ENCODE measurements around the gene MPHOSPH9. TPM values are rescaled to one million over a fixed set of nuclear protein-coding genes. Genes with fewer than 3 reads are reported as not detected.

Gene MPHOSPH9
- total and polyA plus RNA-seq, 4 donors = 4.9 to 51.0 (median 32.7) TPM

DNA sequence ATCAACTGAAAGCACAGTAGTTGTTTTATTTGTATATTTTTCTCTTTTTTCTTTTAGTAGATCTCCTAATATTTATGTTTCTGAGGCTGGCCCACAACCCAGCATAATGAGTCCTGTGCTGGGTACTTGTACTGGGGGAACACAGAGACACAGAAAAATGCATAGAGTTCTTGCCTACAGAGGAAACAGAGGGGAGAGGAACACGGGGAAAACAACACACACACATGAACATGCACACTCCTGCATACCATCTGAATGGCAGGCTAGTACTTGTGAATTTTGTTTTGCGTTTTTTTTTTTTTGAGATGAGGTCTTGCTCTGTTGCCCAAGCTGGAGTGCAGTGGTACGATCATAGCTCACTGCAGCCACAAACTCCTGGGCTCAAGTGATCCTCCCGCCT is 103.3 kb downstream of the MPHOSPH9 start (continued):
- TF ChIP-seq ZBTB33 (IDR thresholded peaks at IDR 0.05) = no peak

GRCh38 chr12:123127182-123127495 is 105.8 kb downstream of the MPHOSPH9 start:
- DNase-seq (ENCODE audit: low spot score) = no peak
- 92% methylated on average over 6 of the region's 6 CpGs for WGBS
- Histone ChIP-seq H3K9ac (ENCODE audit: low read depth in 1 of 2, low read length in 2 of 2) (no peak overlapping the region), H3K27ac (ENCODE audit: low read depth in 1 of 2, low read length in 2 of 2) (no peak overlapping the region), H3K9me3 (ENCODE audit: control insufficient read depth in 4 of 4, low read length in 3 of 4) (no peaks in the 10 kb centered on the region), H3K36me3 (ENCODE audit: control insufficient read depth in 4 of 4, insufficient read depth in 3 of 4, low read depth in 1 of 4, low read length in 3 of 4) (no peaks in the 10 kb centered on the region), H3K27me3 (ENCODE audit: control insufficient read depth in 4 of 4, insufficient read depth in 4 of 4, low read length in 3 of 4) (no peaks in the 10 kb centered on the region), H3K4me3 (ENCODE audit: low read depth in 1 of 3, low read length in 3 of 3) (no peak overlapping the region), H3K4me1 (ENCODE audit: control insufficient read depth in 4 of 4, insufficient read depth in 4 of 4, low read length in 3 of 4) (peaks cover 0 to 6% (median 2%) of the 10 kb centered on the region in 4 donors)
- TF ChIP-seq YY1 (IDR thresholded peaks at IDR 0.05) (no peak), GABPA (IDR thresholded peaks at IDR 0.05 in 1 of 2, conservative IDR thresholded peaks at IDR 0.05 in 1 of 2) (no peak), FOXA2 (IDR thresholded peaks at IDR 0.05) (no peak), HNF4G (IDR thresholded peaks at IDR 0.05) (no peak), JUND (IDR thresholded peaks at IDR 0.05) (no peak), NR2F2 (IDR thresholded peaks at IDR 0.05) (no peak), ATF3 (IDR thresholded peaks at IDR 0.05) (no peak), EGR1 (IDR thresholded peaks at IDR 0.05; ENCODE audit: low read depth in 2 of 2) (no peak), SP1 (IDR thresholded peaks at IDR 0.05) (no peak), HNF4A (conservative IDR thresholded peaks at IDR 0.05) (no peak), FOXA1 (IDR thresholded peaks at IDR 0.05) (no peak), CTCF (IDR thresholded peaks at IDR 0.05; ENCODE audit: low read depth, low read length, missing input control) (no peak)
- TF ChIP-seq, protein P1, sequence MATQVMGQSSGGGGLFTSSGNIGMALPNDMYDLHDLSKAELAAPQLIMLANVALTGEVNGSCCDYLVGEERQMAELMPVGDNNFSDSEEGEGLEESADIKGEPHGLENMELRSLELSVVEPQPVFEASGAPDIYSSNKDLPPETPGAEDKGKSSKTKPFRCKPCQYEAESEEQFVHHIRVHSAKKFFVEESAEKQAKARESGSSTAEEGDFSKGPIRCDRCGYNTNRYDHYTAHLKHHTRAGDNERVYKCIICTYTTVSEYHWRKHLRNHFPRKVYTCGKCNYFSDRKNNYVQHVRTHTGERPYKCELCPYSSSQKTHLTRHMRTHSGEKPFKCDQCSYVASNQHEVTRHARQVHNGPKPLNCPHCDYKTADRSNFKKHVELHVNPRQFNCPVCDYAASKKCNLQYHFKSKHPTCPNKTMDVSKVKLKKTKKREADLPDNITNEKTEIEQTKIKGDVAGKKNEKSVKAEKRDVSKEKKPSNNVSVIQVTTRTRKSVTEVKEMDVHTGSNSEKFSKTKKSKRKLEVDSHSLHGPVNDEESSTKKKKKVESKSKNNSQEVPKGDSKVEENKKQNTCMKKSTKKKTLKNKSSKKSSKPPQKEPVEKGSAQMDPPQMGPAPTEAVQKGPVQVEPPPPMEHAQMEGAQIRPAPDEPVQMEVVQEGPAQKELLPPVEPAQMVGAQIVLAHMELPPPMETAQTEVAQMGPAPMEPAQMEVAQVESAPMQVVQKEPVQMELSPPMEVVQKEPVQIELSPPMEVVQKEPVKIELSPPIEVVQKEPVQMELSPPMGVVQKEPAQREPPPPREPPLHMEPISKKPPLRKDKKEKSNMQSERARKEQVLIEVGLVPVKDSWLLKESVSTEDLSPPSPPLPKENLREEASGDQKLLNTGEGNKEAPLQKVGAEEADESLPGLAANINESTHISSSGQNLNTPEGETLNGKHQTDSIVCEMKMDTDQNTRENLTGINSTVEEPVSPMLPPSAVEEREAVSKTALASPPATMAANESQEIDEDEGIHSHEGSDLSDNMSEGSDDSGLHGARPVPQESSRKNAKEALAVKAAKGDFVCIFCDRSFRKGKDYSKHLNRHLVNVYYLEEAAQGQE (IDR thresholded peaks at IDR 0.05) = no peak

Data from liver (tissue), 9 donors.